ENCODE results near the gene TRIP6. TPM values are rescaled to one million over a fixed set of nuclear protein-coding genes. Genes with fewer than 3 reads are reported as not detected.
A peak's percentile ranks its signal among the peaks of the same experiment; 100 is the strongest.

TRIP6 gene
- total and polyA plus RNA-seq, 2 donors (not counting 1 experiment from before 2014, with no cell fraction given), result 6.8 to 13.8 TPM

DNA sequence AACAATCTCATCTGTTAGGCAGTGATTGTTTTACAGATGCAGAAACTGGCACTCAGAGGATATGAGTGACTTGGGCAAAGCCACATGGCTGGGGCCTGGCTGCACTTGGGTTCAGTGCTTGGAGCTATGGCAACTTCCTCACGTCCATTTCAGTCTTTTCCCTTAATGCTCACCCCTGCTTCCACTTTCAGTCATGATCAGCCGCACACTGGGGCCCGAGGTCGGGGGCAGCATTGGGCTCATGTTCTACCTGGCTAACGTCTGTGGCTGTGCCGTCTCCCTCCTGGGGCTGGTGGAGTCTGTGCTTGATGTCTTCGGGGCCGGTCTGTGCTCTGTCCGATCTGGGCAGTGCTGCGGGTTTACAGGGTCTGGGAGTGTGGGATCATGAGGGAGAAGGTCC lies 11.7 kb upstream of the TRIP6 start:
- intact Hi-C loops (cut with micrococcal nuclease), result no loop called here
- H3K4me2 ChIP-seq (replicated peaks; ENCODE audit: low read depth, low read length, poor library complexity, severe bottlenecking), result no peak overlapping the region
- H3K79me2 ChIP-seq (ENCODE audit: control insufficient read depth, insufficient read depth, low read length), result peaks cover 55% of the 10 kb centered on the region
- no peak overlapping the region for H3K4me3 Mint-ChIP-seq
- H2AFZ ChIP-seq (ENCODE audit: insufficient read depth, low read depth, low read length, poor library complexity, severe bottlenecking), result no peak overlapping the region
- no peak overlapping the region for H3K27ac ChIP-seq (ENCODE audit: low read length in 2 of 2)
- peak overlapping the region; percentile 17 for H3K27ac Mint-ChIP-seq
- POLR2A ChIA-PET, result no interaction called here
- H3K4me3 ChIP-seq (ENCODE audit: control extremely low read depth in 1 of 5, extremely low read depth in 1 of 5, insufficient read depth in 1 of 5, low read depth in 2 of 5, low read length in 4 of 5), result no peak overlapping the region
- no peak overlapping the region for H3K9ac ChIP-seq (ENCODE audit: low read length)
- H3K27me3 ChIP-seq (replicated peaks in 1 of 4; ENCODE audit: control extremely low read depth in 1 of 4, control insufficient read depth in 3 of 4, insufficient read depth in 4 of 4, low read length in 3 of 4), result no peaks in the 10 kb centered on the region
- H4K20me1 ChIP-seq (ENCODE audit: control insufficient read depth, insufficient read depth, low read length, poor library complexity, severe bottlenecking), result peaks cover 56% of the 10 kb centered on the region
- ATAC-seq (ENCODE audit: low read depth) (no peak), DNase-seq (no peak)
- CTCF ChIA-PET, result interaction anchor here (1.6 kb wide), 1 partner anchor 56 kb away, joined by 3 read pairs; no protein-coding TSS in a partner anchor
- peaks cover 24% of the 10 kb centered on the region for H3K4me1 Mint-ChIP-seq
- TF ChIP-seq EZH2 (IDR thresholded peaks at IDR 0.05; ENCODE audit: borderline replicate concordance, insufficient read depth, low read depth, low read length, poor library complexity, severe bottlenecking), result no peak
- TF ChIP-seq, protein P1, sequence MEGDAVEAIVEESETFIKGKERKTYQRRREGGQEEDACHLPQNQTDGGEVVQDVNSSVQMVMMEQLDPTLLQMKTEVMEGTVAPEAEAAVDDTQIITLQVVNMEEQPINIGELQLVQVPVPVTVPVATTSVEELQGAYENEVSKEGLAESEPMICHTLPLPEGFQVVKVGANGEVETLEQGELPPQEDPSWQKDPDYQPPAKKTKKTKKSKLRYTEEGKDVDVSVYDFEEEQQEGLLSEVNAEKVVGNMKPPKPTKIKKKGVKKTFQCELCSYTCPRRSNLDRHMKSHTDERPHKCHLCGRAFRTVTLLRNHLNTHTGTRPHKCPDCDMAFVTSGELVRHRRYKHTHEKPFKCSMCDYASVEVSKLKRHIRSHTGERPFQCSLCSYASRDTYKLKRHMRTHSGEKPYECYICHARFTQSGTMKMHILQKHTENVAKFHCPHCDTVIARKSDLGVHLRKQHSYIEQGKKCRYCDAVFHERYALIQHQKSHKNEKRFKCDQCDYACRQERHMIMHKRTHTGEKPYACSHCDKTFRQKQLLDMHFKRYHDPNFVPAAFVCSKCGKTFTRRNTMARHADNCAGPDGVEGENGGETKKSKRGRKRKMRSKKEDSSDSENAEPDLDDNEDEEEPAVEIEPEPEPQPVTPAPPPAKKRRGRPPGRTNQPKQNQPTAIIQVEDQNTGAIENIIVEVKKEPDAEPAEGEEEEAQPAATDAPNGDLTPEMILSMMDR (IDR thresholded peaks at IDR 0.05), result no peak
- H3K9me3 Mint-ChIP-seq (ENCODE audit: insufficient read depth), result no peaks in the 10 kb centered on the region
- peaks cover 11 to 23% of the 10 kb centered on the region in 2 donors for H3K4me1 ChIP-seq (ENCODE audit: control insufficient read depth in 2 of 2, insufficient read depth in 2 of 2, low read length in 2 of 2)
- no peaks in the 10 kb centered on the region for H3K27me3 Mint-ChIP-seq
- peaks cover 0 to 35% of the 10 kb centered on the region in 2 experiments for H3K36me3 ChIP-seq (replicated peaks in 1 of 2; ENCODE audit: control extremely low read depth in 1 of 2, control insufficient read depth in 1 of 2, extremely low read depth in 1 of 2, insufficient read depth in 2 of 2, low read length in 1 of 2)
- 95% methylated on average over 7 of the region's 10 CpGs for WGBS (ENCODE audit: insufficient coverage)
- H3K9me3 ChIP-seq (ENCODE audit: control extremely low read depth in 1 of 3, control insufficient read depth in 2 of 3, insufficient read depth in 1 of 3, low read length in 2 of 3), result no peaks in the 10 kb centered on the region

DNA sequence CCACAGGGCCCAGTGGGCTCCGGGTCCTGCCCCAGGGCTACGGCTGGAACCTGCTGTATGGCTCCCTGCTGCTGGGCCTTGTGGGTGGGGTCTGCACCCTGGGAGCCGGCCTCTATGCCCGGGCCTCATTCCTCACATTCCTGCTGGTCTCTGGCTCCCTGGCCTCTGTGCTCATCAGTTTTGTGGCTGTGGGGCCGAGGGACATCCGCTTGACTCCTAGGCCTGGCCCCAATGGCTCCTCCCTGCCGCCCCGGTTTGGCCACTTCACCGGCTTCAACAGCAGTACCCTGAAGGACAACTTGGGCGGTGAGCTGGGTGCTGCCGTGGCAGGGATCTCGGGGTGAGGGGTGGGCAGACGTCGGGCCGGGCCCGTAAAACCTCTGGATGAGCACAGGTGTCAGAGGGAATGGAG lies 10.3 kb upstream of the TRIP6 start:
- WGBS (ENCODE audit: insufficient coverage), result 98% methylated on average over 14 of the region's 16 CpGs
- Histone ChIP-seq H4K20me1 (ENCODE audit: control insufficient read depth, insufficient read depth, low read length, poor library complexity, severe bottlenecking) (peaks cover 56% of the 10 kb centered on the region), H2AFZ (ENCODE audit: insufficient read depth, low read depth, low read length, poor library complexity, severe bottlenecking) (no peak overlapping the region), H3K4me2 (replicated peaks; ENCODE audit: low read depth, low read length, poor library complexity, severe bottlenecking) (no peak overlapping the region), H3K4me3 (ENCODE audit: control extremely low read depth in 1 of 5, extremely low read depth in 1 of 5, insufficient read depth in 1 of 5, low read depth in 2 of 5, low read length in 4 of 5) (no peak overlapping the region), H3K9me3 (ENCODE audit: control extremely low read depth in 1 of 3, control insufficient read depth in 2 of 3, insufficient read depth in 1 of 3, low read length in 2 of 3) (no peaks in the 10 kb centered on the region), H3K27me3 (replicated peaks in 1 of 4; ENCODE audit: control extremely low read depth in 1 of 4, control insufficient read depth in 3 of 4, insufficient read depth in 4 of 4, low read length in 3 of 4) (no peaks in the 10 kb centered on the region), H3K9ac (ENCODE audit: low read length) (no peak overlapping the region), H3K79me2 (ENCODE audit: control insufficient read depth, insufficient read depth, low read length) (peaks cover 44% of the 10 kb centered on the region), H3K36me3 (replicated peaks in 1 of 2; ENCODE audit: control extremely low read depth in 1 of 2, control insufficient read depth in 1 of 2, extremely low read depth in 1 of 2, insufficient read depth in 2 of 2, low read length in 1 of 2) (peaks cover 0 to 47% of the 10 kb centered on the region in 2 experiments), H3K27ac (ENCODE audit: low read length in 2 of 2) (no peak overlapping the region), H3K4me1 (ENCODE audit: control insufficient read depth in 2 of 2, insufficient read depth in 2 of 2, low read length in 2 of 2) (peaks cover 8 to 21% of the 10 kb centered on the region in 2 donors)
- ChIA-PET CTCF (interaction anchor here (1.6 kb wide), 1 partner anchor 57 kb away, joined by 3 read pairs; no protein-coding TSS in a partner anchor), POLR2A (no interaction called here)
- H3K4me1 Mint-ChIP-seq, result peaks cover 21% of the 10 kb centered on the region
- ATAC-seq (ENCODE audit: low read depth), result no peak
- H3K9me3 Mint-ChIP-seq (ENCODE audit: insufficient read depth), result no peaks in the 10 kb centered on the region
- intact Hi-C loops (cut with micrococcal nuclease), result no loop called here
- H3K4me3 Mint-ChIP-seq, result no peak overlapping the region
- H3K27ac Mint-ChIP-seq, result no peak overlapping the region
- H3K27me3 Mint-ChIP-seq, result no peaks in the 10 kb centered on the region
- no peak for DNase-seq
- TF ChIP-seq EZH2 (IDR thresholded peaks at IDR 0.05; ENCODE audit: borderline replicate concordance, insufficient read depth, low read depth, low read length, poor library complexity, severe bottlenecking), result no peak
- TF ChIP-seq, protein P1 (IDR thresholded peaks at IDR 0.05), result no peak

All from B cell (primary cell).